C4-2B (cell line): ENCODE results near the gene PDRG1.

ENCODE experiments used
- ZFX ChIP-seq: fragments of 450-650 bp; IDR thresholded peaks from 2 replicates; pipeline ENCODE4 v1.6.1; 2017
- TF ChIP-seq, protein P1 (sequence below): fragments of 450-650 bp; conservative IDR thresholded peaks from 2 replicates; pipeline ENCODE4 v1.5.1; 2017; ENCODE audit warnings: mild to moderate bottlenecking

- TF ChIP-seq, protein P1, sequence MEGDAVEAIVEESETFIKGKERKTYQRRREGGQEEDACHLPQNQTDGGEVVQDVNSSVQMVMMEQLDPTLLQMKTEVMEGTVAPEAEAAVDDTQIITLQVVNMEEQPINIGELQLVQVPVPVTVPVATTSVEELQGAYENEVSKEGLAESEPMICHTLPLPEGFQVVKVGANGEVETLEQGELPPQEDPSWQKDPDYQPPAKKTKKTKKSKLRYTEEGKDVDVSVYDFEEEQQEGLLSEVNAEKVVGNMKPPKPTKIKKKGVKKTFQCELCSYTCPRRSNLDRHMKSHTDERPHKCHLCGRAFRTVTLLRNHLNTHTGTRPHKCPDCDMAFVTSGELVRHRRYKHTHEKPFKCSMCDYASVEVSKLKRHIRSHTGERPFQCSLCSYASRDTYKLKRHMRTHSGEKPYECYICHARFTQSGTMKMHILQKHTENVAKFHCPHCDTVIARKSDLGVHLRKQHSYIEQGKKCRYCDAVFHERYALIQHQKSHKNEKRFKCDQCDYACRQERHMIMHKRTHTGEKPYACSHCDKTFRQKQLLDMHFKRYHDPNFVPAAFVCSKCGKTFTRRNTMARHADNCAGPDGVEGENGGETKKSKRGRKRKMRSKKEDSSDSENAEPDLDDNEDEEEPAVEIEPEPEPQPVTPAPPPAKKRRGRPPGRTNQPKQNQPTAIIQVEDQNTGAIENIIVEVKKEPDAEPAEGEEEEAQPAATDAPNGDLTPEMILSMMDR: no peak
- no peak for TF ChIP-seq ZFX
Measured at GRCh38 chr20:31948008-31948407, 3.8 kb downstream of the PDRG1 start.
